Caco-2 (cell line): ENCODE data around the gene PPT2. TPM values are rescaled to one million over a fixed set of nuclear protein-coding genes. Genes with fewer than 3 reads are reported as not detected.

Experiments
- BruUV-seq: library from RNA; stranded (reverse); fragments of 400-500 nt; replicated peaks from 2 replicates; lab custom pipeline; 2021; lab: Mats Ljungman, UMichigan
- CTCF ChIA-PET: fragments of 300-600 bp; sonication (Branson Sonifier 250); formaldehyde crosslinking; loops from one replicate; lab custom pipeline; 2022; ENCODE audit warnings: antibody characterized with exemption; lab: Charles Lee
- POLR2A ChIA-PET: fragments of 300-600 bp; sonication (Branson Sonifier 250); formaldehyde crosslinking; loops from one replicate; lab custom pipeline; 2022; ENCODE audit warnings: antibody characterized with exemption; lab: Charles Lee
- DNase-seq, 2 experiments: peaks; one replicate each; pipeline versions ENCODE4 v3.0.0 to v3.0.0-alpha.2; 2020 to 2022
- H3K27me3 ChIP-seq: replicated peaks from 2 replicates; pipeline ENCODE4 v1.6.0; 2011; ENCODE audit warnings: low read length; ENCODE audit not compliant: control insufficient read depth, insufficient read depth
- H3K36me3 ChIP-seq: 2 replicates; pipeline ENCODE4 v1.5.1; 2011; ENCODE audit warnings: low read length; ENCODE audit not compliant: control insufficient read depth, insufficient read depth
- H3K4me1 ChIP-seq: fragments of 250-450 bp; sonication (Bioruptor Pico); 2 replicates; pipeline ENCODE4 v1.5.1; 2020; ENCODE audit warnings: mild to moderate bottlenecking
- H3K4me3 ChIP-seq: 2 replicates; pipeline ENCODE4 v1.5.1; 2011; ENCODE audit warnings: low read depth, mild to moderate bottlenecking, control low read depth, low read length
- H3K9me3 ChIP-seq: fragments of 250-450 bp; sonication (Bioruptor Pico); 2 replicates; pipeline ENCODE4 v1.5.1; 2020; ENCODE audit warnings: mild to moderate bottlenecking, moderate library complexity
- H3K27ac Mint-ChIP-seq: one replicate; pipeline ENCODE4 v1.8.0; 2022; ENCODE audit warnings: mixed read lengths; ENCODE audit not compliant: unreplicated experiment
- H3K27me3 Mint-ChIP-seq: one replicate; pipeline ENCODE4 v1.8.0; 2022; ENCODE audit warnings: mixed read lengths; ENCODE audit not compliant: insufficient read depth, unreplicated experiment
- H3K36me3 Mint-ChIP-seq: one replicate; pipeline ENCODE4 v1.8.0; 2022; ENCODE audit warnings: mild to moderate bottlenecking, mixed read lengths; ENCODE audit not compliant: insufficient read depth, unreplicated experiment
- H3K4me1 Mint-ChIP-seq: one replicate; pipeline ENCODE4 v1.8.0; 2022; ENCODE audit warnings: low read depth, mixed read lengths; ENCODE audit not compliant: unreplicated experiment
- H3K4me3 Mint-ChIP-seq: one replicate; pipeline ENCODE4 v1.8.0; 2022; ENCODE audit warnings: mild to moderate bottlenecking, moderate library complexity, mixed read lengths; ENCODE audit not compliant: unreplicated experiment
- H3K9me3 Mint-ChIP-seq: one replicate; pipeline ENCODE4 v1.8.0; 2022; ENCODE audit warnings: mixed read lengths; ENCODE audit not compliant: unreplicated experiment
- intact Hi-C: fragments of 100-400 bp; cut with micrococcal nuclease; formaldehyde crosslinking; loops from one replicate; pipeline ENCODE4 v1.10.0; 2022; ENCODE audit not compliant: unreplicated experiment
- total RNA-seq: library from RNA; stranded (reverse); gene quantifications from 2 replicates; pipeline ENCODE4 v1.2.3, GENCODE V29; 2022
- TF ChIP-seq, protein P1 (sequence below), 2 experiments: fragments of 200-600 bp in 1 of 2; IDR thresholded peaks; 1 replicate in 1 of 2; 2 replicates in 1 of 2; pipeline versions ENCODE4 v1.5.1 to v1.8.0; 2011 to 2022; ENCODE audit warnings: antibody characterized with exemption in 1 of 2, control low read depth in 1 of 2, inconsistent platforms in 1 of 2, low read depth in 1 of 2, low read length in 1 of 2, mild to moderate bottlenecking in 1 of 2, moderate library complexity in 1 of 2; ENCODE audit not compliant: insufficient read depth in 1 of 2, severe bottlenecking in 1 of 2, unreplicated experiment in 1 of 2

The PPT2 gene
- total RNA-seq, 1 experiment from 2014 or later = 80.8 TPM

DNA sequence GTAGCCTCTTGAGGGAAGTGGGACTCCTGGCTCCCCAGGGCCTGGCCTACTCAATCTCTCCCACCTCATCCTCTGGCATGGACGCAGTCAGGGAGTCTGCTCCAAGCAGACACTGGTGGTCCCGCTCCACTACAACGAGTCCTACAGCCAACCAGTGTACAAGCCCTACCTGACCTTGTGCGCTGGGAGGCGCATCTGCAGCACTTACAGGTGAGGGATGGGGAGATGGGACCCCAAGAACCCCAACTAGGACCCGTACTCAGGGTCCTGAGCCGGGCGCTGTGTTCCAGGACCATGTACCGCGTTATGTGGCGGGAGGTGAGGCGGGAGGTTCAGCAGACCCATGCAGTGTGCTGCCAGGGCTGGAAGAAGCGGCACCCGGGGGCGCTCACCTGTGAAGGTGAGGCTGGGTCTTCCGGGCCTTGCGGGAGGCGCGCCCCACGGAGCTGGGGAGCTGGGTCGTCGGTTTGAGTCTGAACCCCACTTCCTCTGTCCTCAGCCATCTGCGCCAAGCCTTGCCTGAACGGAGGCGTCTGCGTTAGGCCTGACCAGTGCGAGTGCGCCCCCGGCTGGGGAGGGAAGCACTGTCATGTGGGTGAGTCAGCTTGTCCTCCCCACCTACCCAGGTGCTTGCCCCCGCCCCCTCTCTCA is 12.6 kb downstream of the PPT2 start:
- H3K36me3 ChIP-seq = 0 out of 2 replicates have a peak, but pooled peaks cover 1% of the 10 kb centered on the region
- intact Hi-C loops = no loop called here
- TF ChIP-seq, protein P1, sequence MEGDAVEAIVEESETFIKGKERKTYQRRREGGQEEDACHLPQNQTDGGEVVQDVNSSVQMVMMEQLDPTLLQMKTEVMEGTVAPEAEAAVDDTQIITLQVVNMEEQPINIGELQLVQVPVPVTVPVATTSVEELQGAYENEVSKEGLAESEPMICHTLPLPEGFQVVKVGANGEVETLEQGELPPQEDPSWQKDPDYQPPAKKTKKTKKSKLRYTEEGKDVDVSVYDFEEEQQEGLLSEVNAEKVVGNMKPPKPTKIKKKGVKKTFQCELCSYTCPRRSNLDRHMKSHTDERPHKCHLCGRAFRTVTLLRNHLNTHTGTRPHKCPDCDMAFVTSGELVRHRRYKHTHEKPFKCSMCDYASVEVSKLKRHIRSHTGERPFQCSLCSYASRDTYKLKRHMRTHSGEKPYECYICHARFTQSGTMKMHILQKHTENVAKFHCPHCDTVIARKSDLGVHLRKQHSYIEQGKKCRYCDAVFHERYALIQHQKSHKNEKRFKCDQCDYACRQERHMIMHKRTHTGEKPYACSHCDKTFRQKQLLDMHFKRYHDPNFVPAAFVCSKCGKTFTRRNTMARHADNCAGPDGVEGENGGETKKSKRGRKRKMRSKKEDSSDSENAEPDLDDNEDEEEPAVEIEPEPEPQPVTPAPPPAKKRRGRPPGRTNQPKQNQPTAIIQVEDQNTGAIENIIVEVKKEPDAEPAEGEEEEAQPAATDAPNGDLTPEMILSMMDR (IDR thresholded peaks at IDR 0.05; ENCODE audit: insufficient read depth in 1 of 2, low read depth in 1 of 2, low read length in 1 of 2, severe bottlenecking in 1 of 2, unreplicated experiment in 1 of 2) = no peak
- H3K27me3 Mint-ChIP-seq = no peaks in the 10 kb centered on the region
- H3K27me3 ChIP-seq = no peaks in the 10 kb centered on the region
- no TSS peak for BruUV-seq
- no peak for DNase-seq
- H3K36me3 Mint-ChIP-seq = peaks cover 100% of the 10 kb centered on the region
- CTCF ChIA-PET = no interaction called here
- H3K9me3 Mint-ChIP-seq = no peaks in the 10 kb centered on the region
- H3K4me1 Mint-ChIP-seq = peaks cover 14% of the 10 kb centered on the region
- H3K9me3 ChIP-seq = no peaks in the 10 kb centered on the region
- H3K4me3 ChIP-seq = no peak overlapping the region
- H3K27ac Mint-ChIP-seq = no peak overlapping the region
- POLR2A ChIA-PET = interaction anchor here (0.7 kb wide), 1 partner anchor 38 kb away, joined by 4 read pairs; the partner anchor contains the start of gene ATF6B
- H3K4me3 Mint-ChIP-seq = no peak overlapping the region
- peaks cover 24% of the 10 kb centered on the region for H3K4me1 ChIP-seq

DNA sequence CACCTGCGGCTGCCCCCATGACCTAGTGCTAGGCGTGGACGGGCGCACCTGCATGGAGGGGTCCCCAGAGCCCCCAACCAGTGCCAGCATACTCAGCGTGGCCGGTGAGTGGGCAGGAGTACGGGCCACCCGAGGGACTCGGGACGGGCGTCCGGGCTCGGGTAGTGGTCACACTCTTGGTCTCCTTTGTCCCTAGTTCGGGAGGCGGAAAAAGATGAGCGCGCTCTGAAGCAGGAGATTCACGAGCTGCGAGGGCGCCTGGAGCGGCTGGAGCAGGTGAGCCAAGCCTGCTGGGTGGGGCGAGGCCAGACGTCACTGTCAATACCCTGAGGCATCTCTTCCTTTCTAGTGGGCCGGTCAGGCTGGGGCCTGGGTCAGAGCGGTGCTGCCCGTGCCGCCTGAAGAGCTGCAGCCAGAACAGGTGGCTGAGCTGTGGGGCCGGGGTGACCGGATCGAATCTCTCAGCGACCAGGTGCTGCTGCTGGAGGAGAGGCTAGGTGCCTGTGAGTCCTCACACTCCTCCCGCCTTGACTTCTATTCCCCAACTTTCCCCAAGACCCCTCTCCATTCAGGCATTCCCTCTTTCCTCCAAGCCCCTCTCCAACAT is 13.3 kb downstream of the PPT2 start:
- Histone ChIP-seq H3K9me3 (no peaks in the 10 kb centered on the region), H3K4me3 (no peak overlapping the region), H3K27me3 (no peaks in the 10 kb centered on the region), H3K36me3 (no peaks in the 10 kb centered on the region), H3K4me1 (peaks cover 24% of the 10 kb centered on the region)
- Mint-ChIP-seq H3K9me3 (no peaks in the 10 kb centered on the region), H3K4me1 (peaks cover 14% of the 10 kb centered on the region), H3K36me3 (peaks cover 96% of the 10 kb centered on the region), H3K27me3 (no peaks in the 10 kb centered on the region), H3K4me3 (peak overlapping the region; percentile 2), H3K27ac (peak overlapping the region; percentile 42)
- TF ChIP-seq, protein P1 (IDR thresholded peaks at IDR 0.05; ENCODE audit: insufficient read depth in 1 of 2, low read depth in 1 of 2, low read length in 1 of 2, severe bottlenecking in 1 of 2, unreplicated experiment in 1 of 2) = no peak
- intact Hi-C loops = no loop called here
- no peak for DNase-seq
- no TSS peak for BruUV-seq
- CTCF ChIA-PET = interaction anchor here (0.7 kb wide), 2 partner anchors 9 to 254 kb away, joined by 3 read pairs; partner anchors contain the start of gene AGPAT1
- POLR2A ChIA-PET = no interaction called here

DNA sequence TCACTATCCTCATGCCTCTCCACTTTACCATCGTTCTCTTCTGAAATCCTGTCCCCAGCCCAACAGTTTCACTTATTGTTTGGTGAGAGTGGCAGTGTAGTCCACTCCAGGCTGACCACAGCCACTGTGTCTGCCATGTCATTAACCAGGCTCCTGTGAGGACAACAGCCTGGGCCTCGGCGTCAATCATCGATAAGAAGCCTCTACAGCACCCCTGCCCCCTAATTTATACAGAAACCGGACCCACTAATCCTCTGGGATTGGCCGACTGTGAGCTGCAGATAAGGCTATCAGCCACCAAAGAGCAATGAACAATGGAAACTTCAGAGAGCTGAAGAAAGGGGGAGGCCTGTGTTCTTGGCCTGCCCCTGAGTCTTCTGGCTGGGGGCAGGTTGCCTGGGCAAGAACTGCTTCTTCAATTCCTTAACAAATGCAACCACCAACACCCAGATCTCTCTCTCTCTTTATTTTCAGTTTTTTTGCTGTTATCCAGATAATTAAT is 13.9 kb downstream of the PPT2 start:
- Mint-ChIP-seq H3K27me3 (no peaks in the 10 kb centered on the region), H3K27ac (peak overlapping the region; percentile 42), H3K36me3 (peaks cover 90% of the 10 kb centered on the region), H3K9me3 (no peaks in the 10 kb centered on the region), H3K4me1 (peaks cover 14% of the 10 kb centered on the region), H3K4me3 (peak overlapping the region; percentile 2)
- BruUV-seq = TSS peak; percentile 25
- CTCF ChIA-PET = interaction anchor here (0.7 kb wide), 2 partner anchors 8 to 253 kb away, joined by 3 read pairs; partner anchors contain the start of gene AGPAT1
- Histone ChIP-seq H3K27me3 (no peaks in the 10 kb centered on the region), H3K4me1 (peaks cover 29% of the 10 kb centered on the region), H3K9me3 (no peaks in the 10 kb centered on the region), H3K4me3 (no peak overlapping the region), H3K36me3 (no peaks in the 10 kb centered on the region)
- TF ChIP-seq, protein P1 (IDR thresholded peaks at IDR 0.05; ENCODE audit: insufficient read depth in 1 of 2, low read depth in 1 of 2, low read length in 1 of 2, severe bottlenecking in 1 of 2, unreplicated experiment in 1 of 2) = no peak
- intact Hi-C loops = no loop called here
- no peak for DNase-seq
- POLR2A ChIA-PET = no interaction called here
